DOHH2 (cell line): Measurements from ENCODE around the gene PTGIS.

ENCODE experiments used
- H3F3A ChIP-seq: fragments of 200-600 bp; sonication (generic), shearing (Covaris generic); 2 replicates; pipeline ENCODE4 v1.6.0; 2016; ENCODE audit warnings: antibody characterized with exemption, mild to moderate bottlenecking; ENCODE audit not compliant: control insufficient read depth, insufficient read depth
- H3K27ac ChIP-seq: fragments of 200-600 bp; sonication (generic); 2 replicates; pipeline ENCODE4 v1.5.1; 2014; ENCODE audit warnings: low read depth, mild to moderate bottlenecking, low read length, moderate library complexity
- H3K27me3 ChIP-seq: fragments of 200-600 bp; sonication (generic); 2 replicates; pipeline ENCODE4 v1.6.1; 2014; ENCODE audit warnings: mild to moderate bottlenecking, low read length, mixed read lengths; ENCODE audit not compliant: control insufficient read depth
- H3K36me3 ChIP-seq: fragments of 200-600 bp; sonication (generic); 2 replicates; pipeline ENCODE4 v1.6.1; 2014; ENCODE audit warnings: mild to moderate bottlenecking, low read length, moderate library complexity, mixed read lengths; ENCODE audit not compliant: control insufficient read depth
- H3K4me1 ChIP-seq: fragments of 200-600 bp; sonication (generic); 2 replicates; pipeline ENCODE4 v1.6.1; 2014; ENCODE audit warnings: mild to moderate bottlenecking, low read length, mixed read lengths; ENCODE audit not compliant: control insufficient read depth
- H3K4me2 ChIP-seq: fragments of 200-600 bp; sonication (generic); 2 replicates; pipeline ENCODE4 v1.6.0; 2014; ENCODE audit warnings: mild to moderate bottlenecking, low read length, moderate library complexity
- H3K4me3 ChIP-seq: fragments of 200-600 bp; sonication (generic); 2 replicates; pipeline ENCODE4 v1.5.1; 2014; ENCODE audit warnings: mild to moderate bottlenecking, low read length, mixed read lengths
- H3K79me2 ChIP-seq: fragments of 200-600 bp; sonication (generic); 2 replicates; pipeline ENCODE4 v1.6.1; 2014; ENCODE audit warnings: mild to moderate bottlenecking, low read length, mixed read lengths; ENCODE audit not compliant: control insufficient read depth
- H3K9me2 ChIP-seq: fragments of 200-600 bp; sonication (generic); replicated peaks from 2 replicates; pipeline ENCODE4 v1.6.1; 2014; ENCODE audit warnings: mild to moderate bottlenecking, low read length, mixed read lengths; ENCODE audit not compliant: control insufficient read depth
- H3K9me3 ChIP-seq: fragments of 200-600 bp; sonication (generic); 2 replicates; pipeline ENCODE4 v1.6.1; 2014; ENCODE audit warnings: antibody characterized with exemption, low read length, mixed read lengths; ENCODE audit not compliant: control insufficient read depth, insufficient read depth
- H4K20me1 ChIP-seq: fragments of 200-600 bp; sonication (generic); 2 replicates; pipeline ENCODE4 v1.6.0; 2014; ENCODE audit warnings: low read depth, mild to moderate bottlenecking, antibody characterized with exemption, low read length, moderate library complexity; ENCODE audit not compliant: control insufficient read depth, insufficient read depth
- CTCF ChIP-seq: fragments of 200-600 bp; sonication (generic); IDR thresholded peaks from one replicate; pipeline ENCODE4 v1.5.1; 2014; ENCODE audit warnings: antibody characterized with exemption, mild to moderate bottlenecking, low read depth, low read length; ENCODE audit not compliant: poor library complexity, severe bottlenecking
- EZH2phosphoT487 ChIP-seq: fragments of 200-600 bp; sonication (generic); IDR thresholded peaks from 2 replicates; pipeline ENCODE4 v1.6.1; 2017; ENCODE audit warnings: borderline replicate concordance, mild to moderate bottlenecking, antibody characterized with exemption, low read length, moderate library complexity, mixed read lengths

Gene PTGIS

GRCh38 chr20:49505518-49505917 is 62.4 kb downstream of the PTGIS start:
- Histone ChIP-seq H3K9me2 (no peaks in the 10 kb centered on the region), H3K4me3 (no peak overlapping the region), H3K4me2 (no peak overlapping the region), H3K79me2 (no peaks in the 10 kb centered on the region), H3K9me3 (no peaks in the 10 kb centered on the region), H3K4me1 (peaks cover 9% of the 10 kb centered on the region), H4K20me1 (no peaks in the 10 kb centered on the region), H3K36me3 (no peaks in the 10 kb centered on the region), H3K27me3 (peaks cover 32% of the 10 kb centered on the region), H3K27ac (no peak overlapping the region), H3F3A (no peaks in the 10 kb centered on the region)
- no peak for TF ChIP-seq EZH2phosphoT487
- no peak for TF ChIP-seq CTCF

- no peaks in the 10 kb centered on the region for H4K20me1 ChIP-seq
- no peaks in the 10 kb centered on the region for H3K36me3 ChIP-seq
- no peaks in the 10 kb centered on the region for H3K79me2 ChIP-seq
- peaks cover 27% of the 10 kb centered on the region for H3K27me3 ChIP-seq
- no peaks in the 10 kb centered on the region for H3F3A ChIP-seq
- no peaks in the 10 kb centered on the region for H3K9me3 ChIP-seq
- H3K4me3 ChIP-seq = no peak overlapping the region
- no peak for TF ChIP-seq EZH2phosphoT487
- TF ChIP-seq CTCF = no peak
- H3K9me2 ChIP-seq = no peaks in the 10 kb centered on the region
- no peak overlapping the region for H3K4me2 ChIP-seq
- H3K27ac ChIP-seq = no peak overlapping the region
- H3K4me1 ChIP-seq = peaks cover 5% of the 10 kb centered on the region
Measured at GRCh38 chr20:49503176-49503575, 64.8 kb downstream of the PTGIS start.

GRCh38 chr20:49501917-49502316 is 66.0 kb downstream of the PTGIS start:
- H3F3A ChIP-seq = no peaks in the 10 kb centered on the region
- H3K36me3 ChIP-seq = no peaks in the 10 kb centered on the region
- H4K20me1 ChIP-seq = no peaks in the 10 kb centered on the region
- H3K4me1 ChIP-seq = peaks cover 5% of the 10 kb centered on the region
- TF ChIP-seq EZH2phosphoT487 = no peak
- no peak for TF ChIP-seq CTCF
- H3K27me3 ChIP-seq = peaks cover 20% of the 10 kb centered on the region
- no peaks in the 10 kb centered on the region for H3K9me3 ChIP-seq
- no peak overlapping the region for H3K4me2 ChIP-seq
- no peaks in the 10 kb centered on the region for H3K79me2 ChIP-seq
- H3K4me3 ChIP-seq = no peak overlapping the region
- H3K9me2 ChIP-seq = no peaks in the 10 kb centered on the region
- H3K27ac ChIP-seq = no peak overlapping the region

- Histone ChIP-seq H3F3A (no peaks in the 10 kb centered on the region), H3K27me3 (peaks cover 9% of the 10 kb centered on the region), H3K4me3 (no peak overlapping the region), H3K4me2 (no peak overlapping the region), H3K79me2 (no peaks in the 10 kb centered on the region), H3K36me3 (no peaks in the 10 kb centered on the region), H3K27ac (no peak overlapping the region), H3K9me3 (no peaks in the 10 kb centered on the region), H3K4me1 (no peaks in the 10 kb centered on the region), H4K20me1 (no peaks in the 10 kb centered on the region), H3K9me2 (no peaks in the 10 kb centered on the region)
- no peak for TF ChIP-seq CTCF
- TF ChIP-seq EZH2phosphoT487 = no peak
Measured at GRCh38 chr20:49497398-49497669, 70.6 kb downstream of the PTGIS start.
